GM23338 (cell line): ENCODE results near the gene SLC39A11. TPM values are rescaled to one million over a fixed set of nuclear protein-coding genes. Genes with fewer than 3 reads are reported as not detected.

ENCODE experiments used
- ATAC-seq: fragments of 200-7000 bp; cut with Tn5 transposase; 3 replicates; pipeline ENCODE4 v1.9.1; 2020
- DNase-seq: peaks from one replicate; pipeline ENCODE4 v3.0.0-alpha.2; 2015; ENCODE audit warnings: low spot score
- H2AFZ ChIP-seq: fragments of 200-600 bp; sonication (generic); 2 replicates; pipeline ENCODE4 v1.8.0; 2016; ENCODE audit warnings: antibody characterized with exemption, mild to moderate bottlenecking, moderate library complexity
- H3F3A ChIP-seq: fragments of 200-600 bp; sonication (generic); replicated peaks from 2 replicates; pipeline ENCODE4 v1.8.0; 2017; ENCODE audit warnings: antibody characterized with exemption, mixed run types, low read depth
- H3K27ac ChIP-seq: fragments of 200-600 bp; sonication (generic); 2 replicates; pipeline ENCODE4 v1.6.1; 2016; ENCODE audit warnings: low read depth
- H3K27me3 ChIP-seq: fragments of 200-600 bp; sonication (generic); 2 replicates; pipeline ENCODE4 v1.8.0; 2016; ENCODE audit warnings: mild to moderate bottlenecking, mixed run types, moderate library complexity; ENCODE audit not compliant: insufficient read depth
- H3K36me3 ChIP-seq: fragments of 200-600 bp; sonication (generic); 2 replicates; pipeline ENCODE4 v1.8.0; 2016; ENCODE audit warnings: mild to moderate bottlenecking; ENCODE audit not compliant: insufficient read depth
- H3K4me1 ChIP-seq: fragments of 200-600 bp; sonication (generic); 2 replicates; pipeline ENCODE4 v1.8.0; 2016; ENCODE audit warnings: mild to moderate bottlenecking, moderate library complexity; ENCODE audit not compliant: insufficient read depth
- H3K4me2 ChIP-seq: fragments of 200-600 bp; sonication (generic); 2 replicates; pipeline ENCODE4 v1.7.1; 2017; ENCODE audit warnings: mixed run types
- H3K4me3 ChIP-seq: fragments of 200-600 bp; sonication (generic); 2 replicates; pipeline ENCODE4 v1.6.1; 2016; ENCODE audit warnings: mixed run types
- H3K79me2 ChIP-seq: fragments of 200-600 bp; sonication (generic); replicated peaks from 2 replicates; pipeline ENCODE4 v1.8.0; 2017; ENCODE audit warnings: mild to moderate bottlenecking; ENCODE audit not compliant: insufficient read depth
- H3K9me2 ChIP-seq: fragments of 200-600 bp; sonication (generic); 2 replicates; pipeline ENCODE4 v1.8.0; 2017; ENCODE audit not compliant: insufficient read depth
- H4K20me1 ChIP-seq: fragments of 200-600 bp; sonication (generic); replicated peaks from 2 replicates; pipeline ENCODE4 v1.8.0; 2017; ENCODE audit warnings: mild to moderate bottlenecking; ENCODE audit not compliant: insufficient read depth
- H3K27ac Mint-ChIP-seq: 2 replicates; pipeline ENCODE4 v1.8.0; 2020; ENCODE audit warnings: inconsistent platforms, mild to moderate bottlenecking, moderate library complexity, mixed read lengths
- H3K27me3 Mint-ChIP-seq: 3 replicates; pipeline ENCODE4 v1.8.0; 2022; ENCODE audit warnings: low read depth, mild to moderate bottlenecking, moderate library complexity, mixed read lengths, inconsistent platforms; ENCODE audit not compliant: insufficient read depth, poor library complexity
- H3K36me3 Mint-ChIP-seq: 3 replicates; pipeline ENCODE4 v1.8.0; 2021; ENCODE audit warnings: low read depth, mild to moderate bottlenecking, inconsistent platforms, moderate library complexity, mixed read lengths
- H3K4me1 Mint-ChIP-seq: 3 replicates; pipeline ENCODE4 v1.8.0; 2020; ENCODE audit warnings: mild to moderate bottlenecking, inconsistent platforms, mixed read lengths
- H3K4me3 Mint-ChIP-seq: 3 replicates; pipeline ENCODE4 v1.8.0; 2021; ENCODE audit warnings: moderate library complexity, mild to moderate bottlenecking, inconsistent platforms, mixed read lengths
- H3K9me3 Mint-ChIP-seq: 3 replicates; pipeline ENCODE4 v1.8.0; 2020; ENCODE audit warnings: moderate library complexity, mild to moderate bottlenecking, inconsistent platforms, mixed read lengths
- CREB1 ChIP-seq: fragments of 250-450 bp; sonication (Bioruptor Pico); IDR thresholded peaks from 2 replicates; pipeline ENCODE4 v1.5.0; 2020; ENCODE audit warnings: low read depth, mild to moderate bottlenecking, moderate library complexity
- CTCF ChIP-seq, 2 experiments: fragments of 200-600 bp in 1 of 2; sonication (generic) in 1 of 2; conservative IDR thresholded peaks; 2 replicates each; pipeline versions ENCODE4 v1.5.1 to v1.6.1; 2016 to 2017; ENCODE audit warnings: antibody characterized with exemption in 2 of 2, low read depth in 2 of 2, mild to moderate bottlenecking in 2 of 2, moderate library complexity in 1 of 2
- ETS1 ChIP-seq: IDR thresholded peaks from 2 replicates; pipeline ENCODE4 v1.6.1; 2016; ENCODE audit warnings: antibody characterized with exemption
- EZH2phosphoT487 ChIP-seq: fragments of 200-600 bp; sonication (generic); IDR thresholded peaks from one replicate; pipeline ENCODE4 v1.8.1; 2018; ENCODE audit warnings: antibody characterized with exemption; ENCODE audit not compliant: unreplicated experiment
- POLR2AphosphoS5 ChIP-seq: IDR thresholded peaks from 2 replicates; pipeline ENCODE4 v1.6.1; 2016; ENCODE audit warnings: antibody characterized with exemption, low read depth
- STAT1 ChIP-seq: IDR thresholded peaks from one replicate; pipeline ENCODE4 v1.6.1; 2016; ENCODE audit warnings: antibody characterized with exemption; ENCODE audit not compliant: unreplicated experiment
- ZNF114 ChIP-seq: fragments of 250-450 bp; sonication (Bioruptor Pico); IDR thresholded peaks from 2 replicates; pipeline ENCODE4 v1.5.0; 2020; ENCODE audit warnings: mild to moderate bottlenecking, moderate library complexity
- polyA plus RNA-seq: library from polyadenylated mRNA; unstranded; fragments of >200 nt; fragmentation: Nextera tagmentation; extraction: Ambion mirVana; gene quantifications from 2 replicates; pipeline ENCODE4 v1.2.1, GENCODE V29; 2016
- total RNA-seq: library from RNA; depleted of rRNA; stranded (reverse); fragments of >200 nt; shearing (Covaris generic); gene quantifications from 2 replicates; pipeline ENCODE4 v1.2.3, GENCODE V29; 2014

Gene SLC39A11
- total and polyA plus RNA-seq, 2 experiments from 2014 or later: 10.8 to 18.1 TPM

- H3K27me3 Mint-ChIP-seq: peaks cover 2% of the 10 kb centered on the region
- ATAC-seq: no peak
- no peaks in the 10 kb centered on the region for H3K79me2 ChIP-seq
- no peak overlapping the region for H3K4me3 Mint-ChIP-seq
- H4K20me1 ChIP-seq: no peaks in the 10 kb centered on the region
- H3K36me3 Mint-ChIP-seq: peaks cover 39% of the 10 kb centered on the region
- no peaks in the 10 kb centered on the region for H3K9me2 ChIP-seq
- no peaks in the 10 kb centered on the region for H3F3A ChIP-seq
- H3K4me3 ChIP-seq: no peak overlapping the region
- no peak overlapping the region for H3K27ac ChIP-seq
- no peak for DNase-seq
- TF ChIP-seq CREB1 (no peak), POLR2AphosphoS5 (no peak), ETS1 (no peak), EZH2phosphoT487 (no peak)
- no peak overlapping the region for H2AFZ ChIP-seq
- H3K27ac Mint-ChIP-seq: no peak overlapping the region
- peaks cover 8% of the 10 kb centered on the region; the same call in 2 of the 3 replicates for H3K9me3 Mint-ChIP-seq
- H3K4me1 ChIP-seq: no peaks in the 10 kb centered on the region
- H3K4me2 ChIP-seq: no peak overlapping the region
- 0 out of 2 replicates have a peak, but pooled peaks cover 4% of the 10 kb centered on the region for H3K36me3 ChIP-seq
- H3K27me3 ChIP-seq: no peaks in the 10 kb centered on the region
- H3K4me1 Mint-ChIP-seq: no peaks in the 10 kb centered on the region
Measured at GRCh38 chr17:73083432-73083831, 9.1 kb downstream of the SLC39A11 start.

- no peak overlapping the region for H2AFZ ChIP-seq
- no peaks in the 10 kb centered on the region for H3F3A ChIP-seq
- TF ChIP-seq STAT1: no peak
- TF ChIP-seq ZNF114: no peak
- TF ChIP-seq CTCF (conservative IDR thresholded peaks at IDR 0.05; ENCODE audit: low read depth in 2 of 2): no peak
- H3K27ac ChIP-seq: no peak overlapping the region
- no peaks in the 10 kb centered on the region for H3K4me1 ChIP-seq
- H3K9me2 ChIP-seq: no peaks in the 10 kb centered on the region
- no peaks in the 10 kb centered on the region for H3K27me3 Mint-ChIP-seq
- no peak for DNase-seq
- no peaks in the 10 kb centered on the region for H4K20me1 ChIP-seq
- H3K4me2 ChIP-seq: no peak overlapping the region
- H3K36me3 ChIP-seq: no peaks in the 10 kb centered on the region
- H3K36me3 Mint-ChIP-seq: peaks cover 3% of the 10 kb centered on the region; the same call in 1 of the 3 replicates
- no peaks in the 10 kb centered on the region for H3K27me3 ChIP-seq
- no peaks in the 10 kb centered on the region for H3K4me1 Mint-ChIP-seq
- H3K4me3 ChIP-seq: no peak overlapping the region
- H3K9me3 Mint-ChIP-seq: peaks cover 3% of the 10 kb centered on the region; the same call in 1 of the 3 replicates
- ATAC-seq: no peak
- H3K79me2 ChIP-seq: no peaks in the 10 kb centered on the region
- H3K27ac Mint-ChIP-seq: no peak overlapping the region
- H3K4me3 Mint-ChIP-seq: no peak overlapping the region
Measured at GRCh38 chr17:73074566-73074965, 17.9 kb downstream of the SLC39A11 start.
